ENCODE results near the gene LRRC49. TPM values are rescaled to one million over a fixed set of nuclear protein-coding genes. Genes with fewer than 3 reads are reported as not detected.
"Not testable (repeated sequence)": the region's sequence is repeated elsewhere in the genome, so short reads cannot be mapped to it uniquely, and the experiment has no call there.

LRRC49 gene
- total RNA-seq, 5 donors from 2014 or later (not counting 1 experiment from before 2014, with no cell fraction given) = 0.16 to 0.77 (median 0.51) TPM; not detected in 1

DNA sequence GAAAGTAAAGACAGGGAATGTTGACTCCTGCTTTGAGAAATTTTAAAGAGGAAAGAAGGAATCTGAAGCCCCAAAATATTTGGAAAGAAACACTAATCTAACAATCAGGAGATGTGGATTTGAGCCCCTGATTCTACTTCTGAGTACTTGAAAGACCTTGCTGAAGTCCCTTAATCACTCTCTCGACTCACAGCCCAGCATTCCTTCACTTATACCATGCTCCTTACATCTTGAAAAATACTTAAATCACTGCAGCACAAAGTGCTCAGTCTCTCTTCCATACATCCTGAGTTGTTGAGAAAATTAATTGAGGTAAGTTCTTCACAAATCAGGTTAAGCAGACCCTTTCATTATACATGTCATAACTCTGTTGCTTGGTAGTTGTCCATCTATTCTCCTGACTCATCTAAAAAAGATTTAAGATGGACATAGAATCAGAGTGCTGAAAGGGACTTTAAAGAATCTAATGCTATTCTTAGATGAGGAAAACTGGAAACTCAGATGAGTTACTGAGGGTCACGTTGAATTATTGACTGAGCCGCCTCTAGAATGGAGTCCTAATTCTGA is 149.8 kb downstream of the LRRC49 start:
- Mint-ChIP-seq H3K36me3 (no peaks in the 10 kb centered on the region), H3K4me3 (no peak overlapping the region), H3K27me3 (peaks cover 3 to 20% of the 10 kb centered on the region in 2 donors), H3K27ac (no peak overlapping the region), H3K9me3 (no peaks in the 10 kb centered on the region), H3K4me1 (no peaks in the 10 kb centered on the region)
- Histone ChIP-seq H3K36me3 (ENCODE audit: control insufficient read depth in 2 of 2, extremely low read depth in 1 of 2, insufficient read depth in 1 of 2, low read length in 1 of 2) (no peaks in the 10 kb centered on the region), H3K4me3 (ENCODE audit: control insufficient read depth in 1 of 2, extremely low read depth in 1 of 2, low read length in 1 of 2) (no peak overlapping the region), H3K4me1 (ENCODE audit: control insufficient read depth in 1 of 2, extremely low read depth in 1 of 2, insufficient read depth in 2 of 2, low read length in 2 of 2) (no peaks in the 10 kb centered on the region), H3K27me3 (replicated peaks in 1 of 2; ENCODE audit: control insufficient read depth in 2 of 2, extremely low read depth in 1 of 2, insufficient read depth in 2 of 2, low read length in 1 of 2) (no peaks in the 10 kb centered on the region), H3K9me3 (no peaks in the 10 kb centered on the region), H3K27ac (ENCODE audit: low read length) (no peak overlapping the region)
- DNase-seq (no peak), ATAC-seq (replicated peaks in 1 of 4) (no peak)
- 100% methylated on average over 2 of the region's 3 CpGs for WGBS (ENCODE audit: insufficient coverage)
- ChIA-PET POLR2A (interaction anchor here in 1 of 2 donors (0.7 kb wide), 1 partner anchor 52 kb away, joined by 3 read pairs; no protein-coding TSS in a partner anchor), CTCF (no interaction called here)

DNA sequence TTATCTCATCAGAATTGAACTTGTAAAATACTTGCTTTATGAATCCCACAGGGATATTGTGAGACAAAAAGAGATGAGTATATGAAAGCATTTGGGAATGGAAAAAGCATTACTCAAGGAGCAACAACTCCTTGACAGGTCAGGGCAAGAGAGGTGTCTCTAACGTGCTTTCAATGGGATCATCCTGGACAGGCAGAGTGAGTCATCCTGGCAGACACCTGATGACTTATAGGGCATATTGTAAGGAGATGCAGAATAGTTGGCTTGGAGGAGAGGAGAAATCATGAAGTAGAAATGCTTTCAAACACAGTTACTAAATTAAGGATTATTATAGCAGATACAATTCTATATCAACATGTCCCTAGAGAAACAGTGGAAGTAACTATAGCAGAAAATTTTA is 150.7 kb downstream of the LRRC49 start:
- H3K27me3 Mint-ChIP-seq = peaks cover 0 to 16% of the 10 kb centered on the region in 2 donors
- no peaks in the 10 kb centered on the region for H3K9me3 ChIP-seq
- H3K27ac ChIP-seq (ENCODE audit: low read length) = no peak overlapping the region
- no peaks in the 10 kb centered on the region for H3K4me1 Mint-ChIP-seq
- DNase-seq (no peak), ATAC-seq (replicated peaks in 1 of 4) (no peak)
- no peaks in the 10 kb centered on the region for H3K36me3 ChIP-seq (ENCODE audit: control insufficient read depth in 2 of 2, extremely low read depth in 1 of 2, insufficient read depth in 1 of 2, low read length in 1 of 2)
- H3K4me3 Mint-ChIP-seq = no peak overlapping the region
- ChIA-PET CTCF (no interaction called here), POLR2A (no interaction called here)
- H3K4me1 ChIP-seq (ENCODE audit: control insufficient read depth in 1 of 2, extremely low read depth in 1 of 2, insufficient read depth in 2 of 2, low read length in 2 of 2) = no peaks in the 10 kb centered on the region
- no peaks in the 10 kb centered on the region for H3K27me3 ChIP-seq (replicated peaks in 1 of 2; ENCODE audit: control insufficient read depth in 2 of 2, extremely low read depth in 1 of 2, insufficient read depth in 2 of 2, low read length in 1 of 2)
- 100% methylated on average over 1 of the region's 1 CpG for WGBS (ENCODE audit: insufficient coverage)
- no peak overlapping the region for H3K27ac Mint-ChIP-seq
- no peaks in the 10 kb centered on the region for H3K36me3 Mint-ChIP-seq
- H3K4me3 ChIP-seq (ENCODE audit: control insufficient read depth in 1 of 2, extremely low read depth in 1 of 2, low read length in 1 of 2) = no peak overlapping the region
- H3K9me3 Mint-ChIP-seq = no peaks in the 10 kb centered on the region

DNA sequence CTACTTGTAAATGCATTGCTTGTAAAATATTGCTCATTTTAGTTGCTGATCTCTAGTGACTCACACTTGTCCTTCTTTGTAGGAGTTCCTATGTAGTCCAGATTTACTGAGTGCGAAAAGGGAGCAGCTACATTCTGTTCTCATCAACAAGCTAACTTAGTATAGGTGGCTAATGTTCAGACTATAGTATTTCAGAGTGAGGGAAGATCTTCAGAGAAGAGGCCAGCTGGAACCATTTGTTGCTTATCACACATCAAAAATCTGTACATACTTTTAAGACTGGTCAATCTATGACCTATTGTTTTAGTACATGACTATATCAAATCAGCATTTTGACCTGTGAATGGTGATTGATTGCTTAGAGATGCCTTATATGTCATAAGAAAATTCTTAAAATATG is 151.4 kb downstream of the LRRC49 start:
- CTCF ChIA-PET = no interaction called here
- ATAC-seq (replicated peaks in 1 of 4) = no peak
- no CpG with 5 or more reads among the region's 1 CpG for WGBS (ENCODE audit: insufficient coverage)

DNA sequence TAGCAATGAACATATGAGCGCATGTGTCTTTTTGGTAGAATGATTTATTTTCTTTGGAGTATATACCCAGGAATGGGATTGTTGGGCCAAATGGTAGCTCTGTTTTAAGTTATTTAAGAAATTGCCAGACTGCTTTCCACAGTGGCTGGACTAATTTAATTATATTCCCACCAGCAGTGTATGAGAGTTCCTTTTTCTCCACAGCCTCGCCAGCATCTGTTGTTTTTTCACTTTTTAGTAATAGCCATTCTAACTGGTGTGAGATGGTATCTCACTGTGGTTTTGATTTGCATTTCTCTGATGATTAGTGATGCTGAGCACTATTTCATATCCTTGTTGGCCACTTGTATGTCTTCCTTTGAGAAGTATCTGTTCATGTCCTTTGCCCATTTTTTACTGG is 153.5 kb downstream of the LRRC49 start:
- H3K9me3 Mint-ChIP-seq; POLR2A ChIA-PET; H3K4me3 ChIP-seq (ENCODE audit: control insufficient read depth in 1 of 2, extremely low read depth in 1 of 2, low read length in 1 of 2); DNase-seq; H3K27me3 ChIP-seq (replicated peaks in 1 of 2; ENCODE audit: control insufficient read depth in 2 of 2, extremely low read depth in 1 of 2, insufficient read depth in 2 of 2, low read length in 1 of 2); H3K9me3 ChIP-seq; CTCF ChIA-PET; H3K36me3 Mint-ChIP-seq; H3K4me1 Mint-ChIP-seq; H3K27ac Mint-ChIP-seq; H3K4me1 ChIP-seq (ENCODE audit: control insufficient read depth in 1 of 2, extremely low read depth in 1 of 2, insufficient read depth in 2 of 2, low read length in 2 of 2); H3K36me3 ChIP-seq (ENCODE audit: control insufficient read depth in 2 of 2, extremely low read depth in 1 of 2, insufficient read depth in 1 of 2, low read length in 1 of 2); H3K4me3 Mint-ChIP-seq; ATAC-seq (replicated peaks in 1 of 4); H3K27ac ChIP-seq (ENCODE audit: low read length): not testable (repeated sequence)
- peaks cover 5 to 14% of the 10 kb centered on the region in 2 donors for H3K27me3 Mint-ChIP-seq
- 100% methylated on average over 1 of the region's 2 CpGs for whole genome bisulfite sequencing (ENCODE audit: insufficient coverage)

More for the DNA sequence above, 151.4 kb downstream of the LRRC49 start:
- Histone ChIP-seq H3K27me3 (replicated peaks in 1 of 2; ENCODE audit: control insufficient read depth in 2 of 2, extremely low read depth in 1 of 2, insufficient read depth in 2 of 2, low read length in 1 of 2) (no peaks in the 10 kb centered on the region), H3K4me1 (ENCODE audit: control insufficient read depth in 1 of 2, extremely low read depth in 1 of 2, insufficient read depth in 2 of 2, low read length in 2 of 2) (no peaks in the 10 kb centered on the region), H3K27ac (ENCODE audit: low read length) (no peak overlapping the region), H3K36me3 (ENCODE audit: control insufficient read depth in 2 of 2, extremely low read depth in 1 of 2, insufficient read depth in 1 of 2, low read length in 1 of 2) (no peaks in the 10 kb centered on the region), H3K4me3 (ENCODE audit: control insufficient read depth in 1 of 2, extremely low read depth in 1 of 2, low read length in 1 of 2) (no peak overlapping the region), H3K9me3 (no peaks in the 10 kb centered on the region)
- Mint-ChIP-seq H3K4me3 (no peak overlapping the region), H3K27me3 (peaks cover 2 to 13% of the 10 kb centered on the region in 2 donors), H3K4me1 (no peaks in the 10 kb centered on the region), H3K36me3 (no peaks in the 10 kb centered on the region), H3K9me3 (no peaks in the 10 kb centered on the region), H3K27ac (no peak overlapping the region)
- POLR2A ChIA-PET = no interaction called here
- no peak for DNase-seq

DNA sequence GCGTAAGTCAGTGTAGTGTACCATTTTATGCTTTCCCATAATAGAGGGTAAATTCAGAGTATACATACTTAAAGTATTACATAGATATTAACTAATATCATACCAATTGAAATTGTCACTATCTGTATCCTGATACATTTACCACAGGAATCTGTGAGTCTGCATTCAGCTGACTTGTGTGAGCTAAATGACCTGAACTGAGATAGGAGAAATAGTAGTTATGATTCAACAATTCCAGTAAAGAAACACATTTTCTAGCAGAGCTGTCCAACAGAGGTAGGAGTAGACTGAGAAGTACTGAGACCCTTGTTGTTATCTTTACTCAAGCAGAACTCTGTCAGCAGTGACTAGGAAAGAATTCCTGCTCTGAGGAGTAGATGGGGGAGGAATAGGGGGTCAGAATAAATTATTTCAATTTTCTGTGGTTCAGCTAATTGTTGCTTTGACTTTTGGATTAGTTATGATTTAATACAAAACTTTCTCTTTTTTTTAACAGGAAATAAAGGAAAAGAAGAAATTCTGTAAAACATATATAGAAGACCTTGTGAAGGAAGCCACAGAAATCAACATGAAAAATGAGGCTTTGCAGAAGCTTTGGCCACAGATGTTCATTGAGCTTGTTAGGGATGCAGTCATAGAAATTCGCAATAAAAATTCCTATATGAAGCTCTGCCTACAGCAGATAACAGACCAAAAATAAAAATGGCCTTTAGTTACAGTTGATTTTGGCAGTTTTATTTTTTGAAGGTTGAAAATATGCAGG is 156.5 kb downstream of the LRRC49 start:
- WGBS (ENCODE audit: insufficient coverage) = no CpG with 5 or more reads among the region's 2 CpGs
- ATAC-seq (replicated peaks in 1 of 4) (no peak), DNase-seq (no peak)
- H3K4me1 ChIP-seq (ENCODE audit: control insufficient read depth in 1 of 2, extremely low read depth in 1 of 2, insufficient read depth in 2 of 2, low read length in 2 of 2) = no peaks in the 10 kb centered on the region
- Mint-ChIP-seq H3K9me3 (no peaks in the 10 kb centered on the region), H3K4me3 (no peak overlapping the region), H3K4me1 (no peaks in the 10 kb centered on the region), H3K27ac (no peak overlapping the region), H3K36me3 (no peaks in the 10 kb centered on the region), H3K27me3 (peaks cover 5 to 27% of the 10 kb centered on the region in 2 donors)
- ChIA-PET CTCF (interaction anchor here in 1 of 2 donors (0.5 kb wide), 1 partner anchor 695 kb away, joined by 3 read pairs; no protein-coding TSS in a partner anchor), POLR2A (no interaction called here)
- no peaks in the 10 kb centered on the region for H3K27me3 ChIP-seq (replicated peaks in 1 of 2; ENCODE audit: control insufficient read depth in 2 of 2, extremely low read depth in 1 of 2, insufficient read depth in 2 of 2, low read length in 1 of 2)
- H3K4me3 ChIP-seq (ENCODE audit: control insufficient read depth in 1 of 2, extremely low read depth in 1 of 2, low read length in 1 of 2) = no peak overlapping the region
- H3K36me3 ChIP-seq (ENCODE audit: control insufficient read depth in 2 of 2, extremely low read depth in 1 of 2, insufficient read depth in 1 of 2, low read length in 1 of 2) = no peaks in the 10 kb centered on the region
- no peak overlapping the region for H3K27ac ChIP-seq (ENCODE audit: low read length)
- H3K9me3 ChIP-seq = no peaks in the 10 kb centered on the region

DNA sequence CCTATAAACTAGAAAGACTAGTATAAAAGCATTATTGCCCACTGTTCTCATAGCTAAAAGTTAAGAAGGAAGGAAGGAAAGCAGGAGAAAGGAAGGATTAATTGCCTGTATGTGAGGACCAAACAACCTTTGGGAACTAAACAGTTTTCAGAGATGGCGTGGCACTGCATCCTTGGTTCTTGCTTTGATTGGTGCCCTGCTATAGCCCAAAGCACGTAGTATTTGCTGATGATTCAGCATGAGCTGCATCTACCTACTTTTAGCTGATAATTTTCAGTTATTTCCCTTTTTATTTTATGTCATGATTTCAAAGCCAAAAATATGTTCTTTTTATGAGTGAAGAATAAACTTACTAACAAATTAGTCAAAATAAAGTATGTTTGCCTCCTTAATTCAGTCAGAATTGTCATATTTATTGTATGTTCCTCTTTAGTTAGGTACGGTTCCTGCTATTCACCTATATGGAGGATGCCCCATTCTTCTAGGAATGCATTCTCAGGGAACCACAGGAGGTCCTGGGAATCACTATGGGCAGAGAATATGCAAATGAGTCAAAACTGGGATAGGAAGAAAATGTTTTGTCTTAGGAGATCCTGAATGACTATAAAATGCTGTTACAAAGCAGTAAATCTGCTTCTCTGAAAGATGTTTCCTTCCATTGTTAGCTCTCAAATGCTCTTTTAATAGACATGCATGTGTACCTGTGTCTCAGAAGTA is 157.2 kb downstream of the LRRC49 start:
- peaks cover 5 to 32% of the 10 kb centered on the region in 2 donors for H3K27me3 Mint-ChIP-seq
- no peaks in the 10 kb centered on the region for H3K4me1 ChIP-seq (ENCODE audit: control insufficient read depth in 1 of 2, extremely low read depth in 1 of 2, insufficient read depth in 2 of 2, low read length in 2 of 2)
- H3K27me3 ChIP-seq (replicated peaks in 1 of 2; ENCODE audit: control insufficient read depth in 2 of 2, extremely low read depth in 1 of 2, insufficient read depth in 2 of 2, low read length in 1 of 2) = no peaks in the 10 kb centered on the region
- H3K9me3 Mint-ChIP-seq = no peaks in the 10 kb centered on the region
- ChIA-PET CTCF (interaction anchor here in 1 of 2 donors (0.5 kb wide), 1 partner anchor 694 kb away, joined by 3 read pairs; no protein-coding TSS in a partner anchor), POLR2A (no interaction called here)
- no peak overlapping the region for H3K4me3 Mint-ChIP-seq
- H3K36me3 Mint-ChIP-seq = no peaks in the 10 kb centered on the region
- DNase-seq = no peak
- H3K4me1 Mint-ChIP-seq = no peaks in the 10 kb centered on the region
- 67% methylated on average over 1 of the region's 3 CpGs for WGBS (ENCODE audit: insufficient coverage)
- no peaks in the 10 kb centered on the region for H3K9me3 ChIP-seq
- H3K36me3 ChIP-seq (ENCODE audit: control insufficient read depth in 2 of 2, extremely low read depth in 1 of 2, insufficient read depth in 1 of 2, low read length in 1 of 2) = no peaks in the 10 kb centered on the region
- no peak overlapping the region for H3K27ac Mint-ChIP-seq
- no peak overlapping the region for H3K27ac ChIP-seq (ENCODE audit: low read length)
- ATAC-seq (replicated peaks in 1 of 4) = no peak
- H3K4me3 ChIP-seq (ENCODE audit: control insufficient read depth in 1 of 2, extremely low read depth in 1 of 2, low read length in 1 of 2) = no peak overlapping the region

Data from T-cell (primary cell).